ENCODE data around the gene VAX1.

The VAX1 gene

DNA sequence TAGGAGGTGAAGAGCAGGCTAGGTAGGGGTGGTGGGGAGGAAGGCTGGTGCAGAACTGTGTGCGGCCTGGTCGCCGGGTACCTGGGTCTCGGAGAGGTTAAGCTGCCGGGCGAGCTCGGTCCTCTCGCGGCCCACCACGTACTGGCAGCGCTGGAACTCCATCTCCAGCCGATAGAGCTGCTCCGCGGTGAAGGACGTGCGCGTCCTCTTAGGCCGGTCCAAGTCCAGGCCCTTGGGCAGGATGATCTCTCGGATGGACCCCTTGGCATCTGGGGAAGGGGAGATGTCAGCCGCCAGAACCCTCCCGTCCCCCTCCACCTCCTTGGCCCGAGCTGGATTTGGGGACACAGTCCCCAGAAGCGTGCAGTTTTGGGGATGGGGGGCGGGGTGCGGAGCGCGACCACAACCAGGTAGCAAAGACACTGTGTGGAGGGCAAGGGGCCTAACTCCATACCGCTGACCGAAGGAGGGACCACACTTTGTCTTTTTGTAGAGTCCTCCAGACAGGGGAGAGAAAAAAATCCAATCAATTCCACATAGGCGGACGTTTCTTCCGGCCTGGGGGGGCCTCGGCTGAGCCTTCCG is 1.6 kb downstream of the VAX1 start:
- Histone ChIP-seq H3K27ac (replicated peaks; ENCODE audit: low read length) (no peak overlapping the region), H2AFZ (ENCODE audit: low read length) (peak overlapping the region; percentile 93), H3K14ac (ENCODE audit: low read length) (peak overlapping the region; percentile 47), H3K4ac (ENCODE audit: low read length) (peak overlapping the region; percentile 13), H3K9ac (ENCODE audit: low read depth, low read length, poor library complexity) (peak overlapping the region; percentile 64), H2BK12ac (ENCODE audit: low read length) (peak overlapping the region; percentile 67), H4K8ac (ENCODE audit: low read depth, low read length) (no peak overlapping the region), H3K4me3 (ENCODE audit: low read length in 2 of 2) (peak overlapping the region in 1 of 2 donors; percentile 89), H2BK15ac (ENCODE audit: low read length) (peak overlapping the region; percentile 99), H3K9me3 (replicated peaks in 1 of 2; ENCODE audit: control insufficient read depth in 2 of 2, insufficient read depth in 1 of 2, low read depth in 1 of 2, low read length in 2 of 2) (peaks cover 0 to 16% of the 10 kb centered on the region in 2 donors), H3K79me1 (ENCODE audit: low read depth, low read length) (peaks cover 11% of the 10 kb centered on the region), H3K4me1 (ENCODE audit: control insufficient read depth in 2 of 2, insufficient read depth in 1 of 2, low read depth in 1 of 2, low read length in 2 of 2) (peaks cover 6 to 35% of the 10 kb centered on the region in 2 donors), H3K27me3 (ENCODE audit: control insufficient read depth in 3 of 3, insufficient read depth in 3 of 3, low read depth in 1 of 3, low read length in 3 of 3) (peaks cover 15 to 96% (median 75%) of the 10 kb centered on the region in 3 experiments), H4K91ac (ENCODE audit: low read depth, low read length, poor library complexity) (peak overlapping the region; percentile 85), H3K18ac (ENCODE audit: low read length) (peak overlapping the region; percentile 100), H2BK120ac (ENCODE audit: low read depth, low read length) (peak overlapping the region; percentile 97), H3K4me2 (ENCODE audit: insufficient read depth, low read length, poor library complexity, severe bottlenecking) (peak overlapping the region; percentile 97), H2AK5ac (ENCODE audit: low read depth, low read length) (peak overlapping the region; percentile 90), H3K36me3 (replicated peaks in 1 of 2; ENCODE audit: control insufficient read depth in 2 of 2, insufficient read depth in 2 of 2, low read length in 2 of 2) (peaks cover 0 to 2% of the 10 kb centered on the region in 2 donors), H3K23ac (ENCODE audit: low read depth, low read length, poor library complexity) (no peak overlapping the region), H2BK5ac (ENCODE audit: low read length) (peak overlapping the region; percentile 100)
- DNase-seq (ENCODE audit: low spot score) = no peak
- no CpG with 5 or more reads among the region's 34 CpGs for WGBS, 2 donors (ENCODE audit: extremely low coverage in 2 of 2, insufficient read length in 2 of 2, insufficient replicate concordance in 1 of 2)

DNA sequence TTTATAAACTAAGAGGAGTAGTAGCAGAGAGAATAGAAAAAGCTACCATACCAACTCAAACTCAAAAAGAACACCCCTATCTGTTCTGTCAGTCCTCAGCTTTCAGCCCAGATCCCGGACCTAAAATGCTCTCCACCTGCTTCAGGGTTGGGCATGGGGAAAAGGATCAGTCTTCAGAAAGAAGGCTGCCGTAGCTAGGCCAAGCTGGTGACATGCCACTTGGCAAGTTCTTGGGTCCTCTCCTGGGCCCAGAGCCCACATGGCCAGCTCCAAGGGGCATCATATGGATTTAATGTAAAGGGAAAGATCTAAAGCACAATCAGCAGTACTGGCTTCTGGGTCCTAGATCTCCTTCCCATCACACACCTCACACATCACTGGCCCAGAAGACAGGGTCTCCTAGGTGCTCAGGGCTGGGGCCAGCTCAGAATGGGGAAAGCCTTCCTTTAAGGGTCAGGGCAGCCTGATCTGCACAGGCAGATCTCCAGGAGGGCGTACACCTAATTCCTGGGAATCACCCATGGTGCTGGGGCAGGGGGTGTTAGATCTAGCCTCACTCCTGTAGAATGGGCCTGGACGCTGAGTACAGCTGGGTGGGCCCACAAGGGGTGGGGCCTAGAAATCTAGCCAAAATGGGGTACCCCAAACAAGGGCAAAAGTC is 2.5 kb downstream of the VAX1 start:
- Histone ChIP-seq H4K91ac (ENCODE audit: low read depth, low read length, poor library complexity) (no peak overlapping the region), H3K23ac (ENCODE audit: low read depth, low read length, poor library complexity) (no peak overlapping the region), H3K9ac (ENCODE audit: low read depth, low read length, poor library complexity) (no peak overlapping the region), H3K18ac (ENCODE audit: low read length) (peak overlapping the region; percentile 76), H2BK120ac (ENCODE audit: low read depth, low read length) (peak overlapping the region; percentile 24), H2AFZ (ENCODE audit: low read length) (no peak overlapping the region), H3K14ac (ENCODE audit: low read length) (no peak overlapping the region), H3K4me3 (ENCODE audit: low read length in 2 of 2) (no peak overlapping the region), H2BK15ac (ENCODE audit: low read length) (peak overlapping the region; percentile 74), H4K8ac (ENCODE audit: low read depth, low read length) (no peak overlapping the region), H3K79me1 (ENCODE audit: low read depth, low read length) (peaks cover 11% of the 10 kb centered on the region), H2BK12ac (ENCODE audit: low read length) (peak overlapping the region; percentile 66), H3K27ac (replicated peaks; ENCODE audit: low read length) (no peak overlapping the region), H3K9me3 (replicated peaks in 1 of 2; ENCODE audit: control insufficient read depth in 2 of 2, insufficient read depth in 1 of 2, low read depth in 1 of 2, low read length in 2 of 2) (peaks cover 0 to 16% of the 10 kb centered on the region in 2 donors), H3K36me3 (replicated peaks in 1 of 2; ENCODE audit: control insufficient read depth in 2 of 2, insufficient read depth in 2 of 2, low read length in 2 of 2) (peaks cover 0 to 2% of the 10 kb centered on the region in 2 donors), H3K4me2 (ENCODE audit: insufficient read depth, low read length, poor library complexity, severe bottlenecking) (no peak overlapping the region), H3K4me1 (ENCODE audit: control insufficient read depth in 2 of 2, insufficient read depth in 1 of 2, low read depth in 1 of 2, low read length in 2 of 2) (peaks cover 6 to 42% of the 10 kb centered on the region in 2 donors), H2AK5ac (ENCODE audit: low read depth, low read length) (peak overlapping the region; percentile 90), H2BK5ac (ENCODE audit: low read length) (peak overlapping the region; percentile 100), H3K4ac (ENCODE audit: low read length) (no peak overlapping the region), H3K27me3 (ENCODE audit: control insufficient read depth in 3 of 3, insufficient read depth in 3 of 3, low read depth in 1 of 3, low read length in 3 of 3) (peaks cover 13 to 97% (median 76%) of the 10 kb centered on the region in 3 experiments)
- no peak for DNase-seq (ENCODE audit: low spot score)
- WGBS, 2 donors (ENCODE audit: extremely low coverage in 2 of 2, insufficient read length in 2 of 2, insufficient replicate concordance in 1 of 2) = no CpG with 5 or more reads among the region's 4 CpGs

DNA sequence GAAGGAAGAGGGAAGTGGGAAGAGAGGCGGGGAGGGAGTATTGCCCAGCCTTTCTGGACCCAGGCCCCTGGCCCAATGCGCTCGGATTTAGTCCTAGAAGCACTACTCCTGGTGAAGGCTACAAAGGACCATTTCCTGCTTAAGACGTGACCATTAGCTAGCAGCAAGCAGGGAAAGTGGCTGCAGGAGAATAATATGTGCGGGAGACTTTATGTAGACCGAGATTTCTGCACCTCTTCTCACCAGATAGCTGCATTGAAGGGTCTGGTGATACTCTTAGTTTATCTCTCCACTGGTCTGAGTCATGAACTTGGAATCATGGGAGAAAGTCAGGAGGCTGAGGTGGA is 3.1 kb downstream of the VAX1 start:
- Histone ChIP-seq H3K9me3 (replicated peaks in 1 of 2; ENCODE audit: control insufficient read depth in 2 of 2, insufficient read depth in 1 of 2, low read depth in 1 of 2, low read length in 2 of 2) (peaks cover 0 to 16% of the 10 kb centered on the region in 2 donors), H2BK5ac (ENCODE audit: low read length) (no peak overlapping the region), H3K27ac (replicated peaks; ENCODE audit: low read length) (no peak overlapping the region), H3K27me3 (ENCODE audit: control insufficient read depth in 3 of 3, insufficient read depth in 3 of 3, low read depth in 1 of 3, low read length in 3 of 3) (peaks cover 13 to 97% (median 75%) of the 10 kb centered on the region in 3 experiments), H3K4me1 (ENCODE audit: control insufficient read depth in 2 of 2, insufficient read depth in 1 of 2, low read depth in 1 of 2, low read length in 2 of 2) (peaks cover 6 to 41% of the 10 kb centered on the region in 2 donors), H4K8ac (ENCODE audit: low read depth, low read length) (no peak overlapping the region), H3K23ac (ENCODE audit: low read depth, low read length, poor library complexity) (no peak overlapping the region), H4K91ac (ENCODE audit: low read depth, low read length, poor library complexity) (no peak overlapping the region), H3K18ac (ENCODE audit: low read length) (peak overlapping the region; percentile 98), H3K9ac (ENCODE audit: low read depth, low read length, poor library complexity) (no peak overlapping the region), H2BK12ac (ENCODE audit: low read length) (no peak overlapping the region), H3K79me1 (ENCODE audit: low read depth, low read length) (peaks cover 11% of the 10 kb centered on the region), H3K36me3 (replicated peaks in 1 of 2; ENCODE audit: control insufficient read depth in 2 of 2, insufficient read depth in 2 of 2, low read length in 2 of 2) (peaks cover 0 to 2% of the 10 kb centered on the region in 2 donors), H3K4me2 (ENCODE audit: insufficient read depth, low read length, poor library complexity, severe bottlenecking) (no peak overlapping the region), H2AK5ac (ENCODE audit: low read depth, low read length) (peak overlapping the region; percentile 66), H3K4ac (ENCODE audit: low read length) (no peak overlapping the region), H2BK15ac (ENCODE audit: low read length) (peak overlapping the region; percentile 93), H2AFZ (ENCODE audit: low read length) (peak overlapping the region; percentile 95), H3K14ac (ENCODE audit: low read length) (no peak overlapping the region), H2BK120ac (ENCODE audit: low read depth, low read length) (peak overlapping the region; percentile 81), H3K4me3 (ENCODE audit: low read length in 2 of 2) (peak overlapping the region in 1 of 2 donors; percentile 37)
- WGBS, 2 donors (ENCODE audit: extremely low coverage in 2 of 2, insufficient read length in 2 of 2, insufficient replicate concordance in 1 of 2) = no CpG with 5 or more reads among the region's 6 CpGs
- no peak for DNase-seq (ENCODE audit: low spot score)

Data from neuronal stem cell (in vitro differentiated cells).